CD4-positive, alpha-beta T cell (primary cell): Measurements from ENCODE around the gene ENKD1. TPM values are rescaled to one million over a fixed set of nuclear protein-coding genes. Genes with fewer than 3 reads are reported as not detected.
A peak's percentile ranks its signal among the peaks of the same experiment; 100 is the strongest.

Experiments used
- ATAC-seq: fragments of 200-7000 bp; cut with Tn5 transposase; one replicate; pipeline ENCODE4 v1.10.0; 2022; ENCODE audit warnings: mild to moderate bottlenecking; ENCODE audit not compliant: poor library complexity
- CTCF ChIA-PET: fragments of 350-600 bp; sonication (Branson Sonifier 250); formaldehyde crosslinking; loops from one replicate; lab custom pipeline; 2021; ENCODE audit warnings: antibody characterized with exemption, inconsistent platforms; lab: Charles Lee
- POLR2A ChIA-PET: fragments of 350-600 bp; sonication (Branson Sonifier 250); formaldehyde crosslinking; loops from one replicate; lab custom pipeline; 2021; ENCODE audit warnings: antibody characterized with exemption, inconsistent platforms; lab: Charles Lee
- DNase-seq, 14 experiments: peaks; one replicate each; pipeline ENCODE4 v3.0.0-alpha.2; 2013 to 2020; ENCODE audit warnings: mixed read lengths in 2 of 14
- H3K27ac ChIP-seq, 2 donors: one replicate each; pipeline versions ENCODE4 v1.5.1 to v1.7.0; 2013; ENCODE audit warnings: low read length in 2 of 2, low read depth in 1 of 2, mild to moderate bottlenecking in 1 of 2
- H3K27me3 ChIP-seq, 2 experiments: 1 replicate in 1 of 2; 2 replicates in 1 of 2; pipeline versions ENCODE4 v1.6.1 to v1.7.0; 2013; ENCODE audit warnings: low read length in 2 of 2, control low read depth in 1 of 2, mild to moderate bottlenecking in 1 of 2, moderate library complexity in 1 of 2; ENCODE audit not compliant: insufficient read depth in 2 of 2, control insufficient read depth in 1 of 2
- H3K36me3 ChIP-seq: one replicate; pipeline ENCODE4 v1.6.1; 2013; ENCODE audit warnings: low read length, control low read depth; ENCODE audit not compliant: insufficient read depth
- H3K4me1 ChIP-seq: one replicate; pipeline ENCODE4 v1.6.1; 2013; ENCODE audit warnings: low read length, control low read depth; ENCODE audit not compliant: insufficient read depth
- H3K4me3 ChIP-seq: one replicate; pipeline ENCODE4 v1.5.1; 2013; ENCODE audit warnings: mild to moderate bottlenecking, low read length, moderate library complexity
- H3K9me3 ChIP-seq, 2 experiments: 1 replicate in 1 of 2; 2 replicates in 1 of 2; pipeline versions ENCODE4 v1.6.1 to v1.7.0; 2013; ENCODE audit warnings: low read length in 2 of 2, mild to moderate bottlenecking in 2 of 2, control low read depth in 1 of 2, moderate library complexity in 1 of 2; ENCODE audit not compliant: control insufficient read depth in 1 of 2, insufficient read depth in 1 of 2
- H3K27ac Mint-ChIP-seq: one replicate; pipeline ENCODE4 v1.8.0; 2020; ENCODE audit warnings: mixed read lengths
- H3K27me3 Mint-ChIP-seq: one replicate; pipeline ENCODE4 v1.8.0; 2021; ENCODE audit warnings: mixed read lengths
- H3K36me3 Mint-ChIP-seq: one replicate; pipeline ENCODE4 v1.8.0; 2021; ENCODE audit warnings: low read depth, mixed read lengths
- H3K4me1 Mint-ChIP-seq: one replicate; pipeline ENCODE4 v1.8.0; 2021; ENCODE audit warnings: low read depth, mixed read lengths
- H3K4me3 Mint-ChIP-seq: one replicate; pipeline ENCODE4 v1.8.0; 2020; ENCODE audit warnings: mild to moderate bottlenecking, mixed read lengths
- H3K9me3 Mint-ChIP-seq: one replicate; pipeline ENCODE4 v1.8.0; 2020; ENCODE audit warnings: mixed read lengths
- intact Hi-C, 2 experiments: fragments of 100-400 bp; cut with DNase I in 1 of 2; cut with micrococcal nuclease in 1 of 2; formaldehyde crosslinking; loops; one replicate each; pipeline versions ENCODE4 v1.15.1 to v1.9.0; 2023 to 2025; cut with DNase I, micrococcal nuclease
- total RNA-seq, 174 experiments: library from RNA in 2 of 174; stranded (reverse) in 2 of 174; gene quantifications; one replicate each; pipeline ENCODE4 v1.2.3 and lab custom pipeline; 2021 to 2026
- TF ChIP-seq, protein P1 (sequence below): fragments of 200-600 bp; IDR thresholded peaks from one replicate; pipeline ENCODE4 v1.8.0; 2022; ENCODE audit warnings: antibody characterized with exemption, mild to moderate bottlenecking

ENKD1 gene
- total RNA-seq, 2 experiments from 2014 or later = 2.0 to 3.5 TPM

GRCh38 chr16:67648764-67649407 is 17.7 kb downstream of the ENKD1 start:
- Mint-ChIP-seq H3K27me3 (no peaks in the 10 kb centered on the region), H3K9me3 (no peaks in the 10 kb centered on the region), H3K27ac (no peak overlapping the region), H3K4me3 (peak overlapping the region; percentile 38), H3K36me3 (peaks cover 56% of the 10 kb centered on the region), H3K4me1 (peaks cover 12% of the 10 kb centered on the region)
- ATAC-seq (no peak), DNase-seq (peak in 1 of 14 experiments; percentile 27)
- Histone ChIP-seq H3K9me3 (no peaks in the 10 kb centered on the region), H3K36me3 (peaks cover 63% of the 10 kb centered on the region), H3K27ac (no peak overlapping the region), H3K4me1 (peaks cover 39% of the 10 kb centered on the region), H3K4me3 (no peak overlapping the region), H3K27me3 (no peaks in the 10 kb centered on the region)
- intact Hi-C loops = no loop called here
- ChIA-PET POLR2A (interaction anchor here (5.8 kb wide), 1 partner anchor 10 kb away, joined by 74 read pairs; the partner anchor contains the start of gene ACD), CTCF (interaction anchor here (0.8 to 1.5 kb wide), 2 partner anchors 65 to 128 kb away, joined by 3 to 4 read pairs; no protein-coding TSS in a partner anchor)
- TF ChIP-seq, protein P1, sequence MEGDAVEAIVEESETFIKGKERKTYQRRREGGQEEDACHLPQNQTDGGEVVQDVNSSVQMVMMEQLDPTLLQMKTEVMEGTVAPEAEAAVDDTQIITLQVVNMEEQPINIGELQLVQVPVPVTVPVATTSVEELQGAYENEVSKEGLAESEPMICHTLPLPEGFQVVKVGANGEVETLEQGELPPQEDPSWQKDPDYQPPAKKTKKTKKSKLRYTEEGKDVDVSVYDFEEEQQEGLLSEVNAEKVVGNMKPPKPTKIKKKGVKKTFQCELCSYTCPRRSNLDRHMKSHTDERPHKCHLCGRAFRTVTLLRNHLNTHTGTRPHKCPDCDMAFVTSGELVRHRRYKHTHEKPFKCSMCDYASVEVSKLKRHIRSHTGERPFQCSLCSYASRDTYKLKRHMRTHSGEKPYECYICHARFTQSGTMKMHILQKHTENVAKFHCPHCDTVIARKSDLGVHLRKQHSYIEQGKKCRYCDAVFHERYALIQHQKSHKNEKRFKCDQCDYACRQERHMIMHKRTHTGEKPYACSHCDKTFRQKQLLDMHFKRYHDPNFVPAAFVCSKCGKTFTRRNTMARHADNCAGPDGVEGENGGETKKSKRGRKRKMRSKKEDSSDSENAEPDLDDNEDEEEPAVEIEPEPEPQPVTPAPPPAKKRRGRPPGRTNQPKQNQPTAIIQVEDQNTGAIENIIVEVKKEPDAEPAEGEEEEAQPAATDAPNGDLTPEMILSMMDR = no peak

- peak in 1 of 14 experiments; percentile 32 for DNase-seq
- POLR2A ChIA-PET = interaction anchor here (5.8 kb wide), 1 partner anchor 11 kb away, joined by 74 read pairs; the partner anchor contains the start of gene ACD
- H3K27ac Mint-ChIP-seq = no peak overlapping the region
- no peak for ATAC-seq
- Histone ChIP-seq H3K27me3 (no peaks in the 10 kb centered on the region), H3K9me3 (no peaks in the 10 kb centered on the region), H3K36me3 (peaks cover 61% of the 10 kb centered on the region), H3K4me1 (peaks cover 42% of the 10 kb centered on the region), H3K27ac (no peak overlapping the region), H3K4me3 (no peak overlapping the region)
- peaks cover 12% of the 10 kb centered on the region for H3K4me1 Mint-ChIP-seq
- H3K4me3 Mint-ChIP-seq = peak overlapping the region; percentile 38
- H3K36me3 Mint-ChIP-seq = peaks cover 52% of the 10 kb centered on the region
- CTCF ChIA-PET = interaction anchor here (1.5 kb wide), 1 partner anchor 127 kb away, joined by 4 read pairs; no protein-coding TSS in a partner anchor
- TF ChIP-seq, protein P1 = no peak
- no peaks in the 10 kb centered on the region for H3K27me3 Mint-ChIP-seq
- intact Hi-C loops = no loop called here
- H3K9me3 Mint-ChIP-seq = no peaks in the 10 kb centered on the region
Measured at GRCh38 chr16:67648088-67648763, 18.3 kb downstream of the ENKD1 start.

DNA sequence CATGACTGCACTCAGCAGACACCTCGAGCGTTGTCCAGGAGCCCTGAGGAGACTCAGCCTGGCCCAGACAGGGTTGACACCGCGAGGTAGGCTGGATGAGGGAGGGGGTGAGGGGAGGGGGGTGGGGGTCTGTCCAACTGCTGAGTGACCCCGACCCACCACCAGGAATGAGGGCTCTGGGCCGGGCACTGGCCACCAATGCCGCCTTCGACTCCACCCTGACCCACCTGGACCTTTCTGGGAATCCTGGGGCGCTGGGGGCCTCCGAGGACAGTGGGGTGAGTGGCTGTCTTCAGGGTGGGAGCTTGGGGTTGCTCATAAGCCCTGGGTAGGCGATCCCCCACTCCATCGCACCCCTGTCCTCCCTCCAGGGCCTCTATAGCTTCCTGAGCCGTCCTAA is 18.9 kb downstream of the ENKD1 start:
- Histone ChIP-seq H3K4me1 (peaks cover 42% of the 10 kb centered on the region), H3K4me3 (no peak overlapping the region), H3K27ac (no peak overlapping the region), H3K9me3 (no peaks in the 10 kb centered on the region), H3K36me3 (peaks cover 61% of the 10 kb centered on the region), H3K27me3 (no peaks in the 10 kb centered on the region)
- no peak overlapping the region for H3K27ac Mint-ChIP-seq
- TF ChIP-seq, protein P1 = no peak
- ChIA-PET POLR2A (interaction anchor here (0.8 to 5.8 kb wide), 3 partner anchors 11 to 110 kb away, joined by 3 to 74 read pairs (median 4); partner anchors contain the start of gene ACD), CTCF (no interaction called here)
- intact Hi-C loops = no loop called here
- ATAC-seq (no peak), DNase-seq (no peak)
- no peaks in the 10 kb centered on the region for H3K27me3 Mint-ChIP-seq
- H3K36me3 Mint-ChIP-seq = peaks cover 52% of the 10 kb centered on the region
- H3K4me1 Mint-ChIP-seq = peaks cover 12% of the 10 kb centered on the region
- no peak overlapping the region for H3K4me3 Mint-ChIP-seq
- H3K9me3 Mint-ChIP-seq = no peaks in the 10 kb centered on the region
